ENCODE results near the gene VKORC1L1. TPM values are rescaled to one million over a fixed set of nuclear protein-coding genes. Genes with fewer than 3 reads are reported as not detected.
"Not testable (repeated sequence)": the region's sequence is repeated elsewhere in the genome, so short reads cannot be mapped to it uniquely, and the experiment has no call there.

The VKORC1L1 gene
- total RNA-seq, 1 experiment from 2014 or later, result 23.6 TPM

GRCh38 chr7:66000823-66001417 lies 128.0 kb downstream of the VKORC1L1 start:
- not testable (repeated sequence) for H3K9me3 ChIP-seq (ENCODE audit: low read length); H3K79me2 ChIP-seq (ENCODE audit: low read length)

GRCh38 chr7:66005115-66005671 lies 132.3 kb downstream of the VKORC1L1 start:
- H3K9ac ChIP-seq (ENCODE audit: low read length); H3K36me3 ChIP-seq (ENCODE audit: insufficient read depth, low read length); H3K9me3 ChIP-seq (ENCODE audit: low read length); H3K9me2 ChIP-seq (replicated peaks; ENCODE audit: insufficient read depth, low read length); H4K20me1 ChIP-seq (ENCODE audit: insufficient read depth, low read depth, low read length); H3K4me3 ChIP-seq (ENCODE audit: low read length); H3K27ac ChIP-seq (ENCODE audit: low read length); H2AFZ ChIP-seq (ENCODE audit: low read length); H3K79me2 ChIP-seq (ENCODE audit: low read length); H3K27me3 ChIP-seq (ENCODE audit: low read length); H3K4me2 ChIP-seq (ENCODE audit: low read depth, low read length, poor library complexity, severe bottlenecking); DNase-seq: not testable (repeated sequence)
- H3K4me1 ChIP-seq (ENCODE audit: low read length), result peaks cover 10% of the 10 kb centered on the region

More at GRCh38 chr7:66000823-66001417, 128.0 kb downstream of the VKORC1L1 start:
- H3K27ac ChIP-seq (ENCODE audit: low read length); H3K9me2 ChIP-seq (replicated peaks; ENCODE audit: insufficient read depth, low read length); H3K9ac ChIP-seq (ENCODE audit: low read length); DNase-seq; H4K20me1 ChIP-seq (ENCODE audit: insufficient read depth, low read depth, low read length); H3K27me3 ChIP-seq (ENCODE audit: low read length); H2AFZ ChIP-seq (ENCODE audit: low read length); H3K4me1 ChIP-seq (ENCODE audit: low read length); H3K4me3 ChIP-seq (ENCODE audit: low read length); H3K36me3 ChIP-seq (ENCODE audit: insufficient read depth, low read length); H3K4me2 ChIP-seq (ENCODE audit: low read depth, low read length, poor library complexity, severe bottlenecking): not testable (repeated sequence)

- peaks cover 10% of the 10 kb centered on the region for H3K4me1 ChIP-seq (ENCODE audit: low read length)
- no peaks in the 10 kb centered on the region for H3K79me2 ChIP-seq (ENCODE audit: low read length)
- H3K4me3 ChIP-seq (ENCODE audit: low read length), result no peak overlapping the region
- no peaks in the 10 kb centered on the region for H4K20me1 ChIP-seq (ENCODE audit: insufficient read depth, low read depth, low read length)
- no peak overlapping the region for H3K4me2 ChIP-seq (ENCODE audit: low read depth, low read length, poor library complexity, severe bottlenecking)
- H2AFZ ChIP-seq (ENCODE audit: low read length), result no peak overlapping the region
- no peaks in the 10 kb centered on the region for H3K27me3 ChIP-seq (ENCODE audit: low read length)
- no peak overlapping the region for H3K9ac ChIP-seq (ENCODE audit: low read length)
- no peaks in the 10 kb centered on the region for H3K9me3 ChIP-seq (ENCODE audit: low read length)
- no peaks in the 10 kb centered on the region for H3K9me2 ChIP-seq (replicated peaks; ENCODE audit: insufficient read depth, low read length)
- H3K36me3 ChIP-seq (ENCODE audit: insufficient read depth, low read length), result no peaks in the 10 kb centered on the region
- no peak for DNase-seq
- no peak overlapping the region for H3K27ac ChIP-seq (ENCODE audit: low read length)
These were observed 134.4 kb downstream of the VKORC1L1 start for GRCh38 chr7:66007232-66007631.

Small RNA genes within 50 kb of the gene (small RNA-seq; reads per million reads assigned to genes)
- not detected for gene AC073261.1
- not detected for gene RNU6-973P

Other genes with a start within 250 kb of the VKORC1L1 start
- 33.0 and 33.7 TPM in 2 replicates for gene GUSB, start 109.1 kb downstream of the VKORC1L1 start, total RNA-seq (2014; rRNA removed; shearing (Covaris generic); ENCODE audit: low replicate concordance)
- 19.4 and 51.3 TPM in 2 replicates for gene ASL, start 202.7 kb downstream of the VKORC1L1 start, total RNA-seq (2014; rRNA removed; shearing (Covaris generic); ENCODE audit: low replicate concordance)
- gene CRCP, start 241.8 kb downstream of the VKORC1L1 start, total RNA-seq (2014; rRNA removed; shearing (Covaris generic); ENCODE audit: low replicate concordance), result 22.6 and 38.8 TPM in 2 replicates